Naive B cell (primary cell): ENCODE measurements around the gene MSLN. TPM values are rescaled to one million over a fixed set of nuclear protein-coding genes. Genes with fewer than 3 reads are reported as not detected.

Source experiments
- ATAC-seq, 2 donors: fragments of 150-1000 bp; cut with Tn5 transposase; 2 replicates each; pipeline ENCODE4 v1.10.0; 2021; ENCODE audit warnings: low read depth in 2 of 2, mild to moderate bottlenecking in 2 of 2, moderate library complexity in 2 of 2
- DNase-seq: peaks from one replicate; pipeline ENCODE4 v3.0.0; 2022
- H3K27ac Mint-ChIP-seq, 6 donors: one replicate each; pipeline ENCODE4 v1.8.0; 2020 to 2022; ENCODE audit warnings: mild to moderate bottlenecking in 6 of 6, mixed read lengths in 6 of 6, moderate library complexity in 5 of 6, inconsistent platforms in 2 of 6
- H3K27me3 Mint-ChIP-seq, 3 donors: one replicate each; pipeline ENCODE4 v1.8.0; 2021 to 2022; ENCODE audit warnings: mixed read lengths in 3 of 3, mild to moderate bottlenecking in 1 of 3
- H3K36me3 Mint-ChIP-seq, 2 donors: one replicate each; pipeline ENCODE4 v1.8.0; 2020 to 2022; ENCODE audit warnings: mixed read lengths in 2 of 2, inconsistent platforms in 1 of 2, mild to moderate bottlenecking in 1 of 2
- H3K4me1 Mint-ChIP-seq, 3 donors: one replicate each; pipeline ENCODE4 v1.8.0; 2020 to 2022; ENCODE audit warnings: mixed read lengths in 3 of 3, inconsistent platforms in 1 of 3, mild to moderate bottlenecking in 1 of 3, moderate library complexity in 1 of 3
- H3K4me3 Mint-ChIP-seq, 8 donors: one replicate each; pipeline ENCODE4 v1.8.0; 2020 to 2022; ENCODE audit warnings: mild to moderate bottlenecking in 8 of 8, mixed read lengths in 8 of 8, moderate library complexity in 8 of 8, inconsistent platforms in 2 of 8
- H3K9me3 Mint-ChIP-seq, 7 donors: one replicate each; pipeline ENCODE4 v1.8.0; 2020 to 2022; ENCODE audit warnings: mixed read lengths in 7 of 7, mild to moderate bottlenecking in 5 of 7, inconsistent platforms in 2 of 7, moderate library complexity in 1 of 7
- polyA plus RNA-seq, 6 donors: library from polyadenylated mRNA; unstranded; fragments of 300-500 nt; fragmentation: Illumina TruSeq; gene quantifications; one replicate each; pipeline ENCODE4 v1.2.3, GENCODE V29; 2021; ENCODE audit warnings: low read depth in 6 of 6

The MSLN gene
- polyA plus RNA-seq, 6 donors from 2014 or later, result not detected

GRCh38 chr16:763369-764183 is 3.0 kb downstream of the MSLN start:
- Mint-ChIP-seq H3K27ac (no peak overlapping the region), H3K4me3 (no peak overlapping the region), H3K9me3 (no peaks in the 10 kb centered on the region), H3K4me1 (no peaks in the 10 kb centered on the region), H3K27me3 (peaks cover 0 to 13% (median 0%) of the 10 kb centered on the region in 3 donors), H3K36me3 (no peaks in the 10 kb centered on the region)
- ATAC-seq, result no peak
- DNase-seq, result no peak

- H3K27ac Mint-ChIP-seq, result no peak overlapping the region
- H3K36me3 Mint-ChIP-seq, result no peaks in the 10 kb centered on the region
- no peak for ATAC-seq
- no peak overlapping the region for H3K4me3 Mint-ChIP-seq
- no peak for DNase-seq
- H3K4me1 Mint-ChIP-seq, result no peaks in the 10 kb centered on the region
- H3K27me3 Mint-ChIP-seq, result peaks cover 0 to 13% (median 0%) of the 10 kb centered on the region in 3 donors
- H3K9me3 Mint-ChIP-seq, result no peaks in the 10 kb centered on the region
Observed at GRCh38 chr16:764184-764750, 3.7 kb downstream of the MSLN start.

GRCh38 chr16:764848-765487 is 4.4 kb downstream of the MSLN start:
- Mint-ChIP-seq H3K27me3 (peaks cover 0 to 13% (median 0%) of the 10 kb centered on the region in 3 donors), H3K27ac (no peak overlapping the region), H3K4me1 (no peaks in the 10 kb centered on the region), H3K9me3 (no peaks in the 10 kb centered on the region), H3K4me3 (no peak overlapping the region), H3K36me3 (no peaks in the 10 kb centered on the region)
- no peak for ATAC-seq
- DNase-seq, result no peak

- H3K4me3 Mint-ChIP-seq, result no peak overlapping the region
Observed at GRCh38 chr16:765488-765865, 4.9 kb downstream of the MSLN start.

GRCh38 chr16:766008-766819 is 5.7 kb downstream of the MSLN start:
- Mint-ChIP-seq H3K27me3 (peaks cover 0 to 13% (median 0%) of the 10 kb centered on the region in 3 donors), H3K36me3 (no peaks in the 10 kb centered on the region), H3K27ac (no peak overlapping the region), H3K4me1 (no peaks in the 10 kb centered on the region), H3K9me3 (no peaks in the 10 kb centered on the region), H3K4me3 (no peak overlapping the region)
- DNase-seq (no peak), ATAC-seq (no peak)

More at GRCh38 chr16:765488-765865, 4.9 kb downstream of the MSLN start:
- no peak overlapping the region for H3K27ac Mint-ChIP-seq
- H3K4me1 Mint-ChIP-seq, result no peaks in the 10 kb centered on the region
- no peaks in the 10 kb centered on the region for H3K36me3 Mint-ChIP-seq
- no peaks in the 10 kb centered on the region for H3K9me3 Mint-ChIP-seq
- no peak for DNase-seq
- no peak for ATAC-seq
- H3K27me3 Mint-ChIP-seq, result peaks cover 0 to 13% (median 0%) of the 10 kb centered on the region in 3 donors

GRCh38 chr16:766820-767640 is 6.5 kb downstream of the MSLN start:
- H3K4me3 Mint-ChIP-seq, result no peak overlapping the region
- no peak for ATAC-seq
- no peak for DNase-seq
- H3K27ac Mint-ChIP-seq, result no peak overlapping the region
- H3K4me1 Mint-ChIP-seq, result no peaks in the 10 kb centered on the region
- H3K36me3 Mint-ChIP-seq, result no peaks in the 10 kb centered on the region
- peaks cover 0 to 13% (median 0%) of the 10 kb centered on the region in 3 donors for H3K27me3 Mint-ChIP-seq
- H3K9me3 Mint-ChIP-seq, result no peaks in the 10 kb centered on the region

- no peaks in the 10 kb centered on the region for H3K4me1 Mint-ChIP-seq
- H3K4me3 Mint-ChIP-seq, result no peak overlapping the region
- ATAC-seq, result no peak
- peaks cover 0 to 10% (median 0%) of the 10 kb centered on the region in 3 donors for H3K27me3 Mint-ChIP-seq
- no peaks in the 10 kb centered on the region for H3K36me3 Mint-ChIP-seq
- no peaks in the 10 kb centered on the region for H3K9me3 Mint-ChIP-seq
- DNase-seq, result no peak
- H3K27ac Mint-ChIP-seq, result no peak overlapping the region
Observed at GRCh38 chr16:767743-768235, 7.3 kb downstream of the MSLN start.

GRCh38 chr16:768428-768827 is 7.9 kb downstream of the MSLN start:
- Mint-ChIP-seq H3K4me1 (no peaks in the 10 kb centered on the region), H3K4me3 (no peak overlapping the region), H3K27ac (no peak overlapping the region), H3K36me3 (no peaks in the 10 kb centered on the region), H3K9me3 (no peaks in the 10 kb centered on the region), H3K27me3 (peaks cover 0 to 5% (median 0%) of the 10 kb centered on the region in 3 donors)
- no peak for DNase-seq
- no peak for ATAC-seq

GRCh38 chr16:769184-769784 is 8.8 kb downstream of the MSLN start:
- DNase-seq (no peak), ATAC-seq (no peak)
- Mint-ChIP-seq H3K4me1 (no peaks in the 10 kb centered on the region), H3K27me3 (peaks cover 0 to under 1% (median 0%) of the 10 kb centered on the region in 3 donors), H3K4me3 (no peak overlapping the region), H3K27ac (no peak overlapping the region), H3K36me3 (no peaks in the 10 kb centered on the region), H3K9me3 (no peaks in the 10 kb centered on the region)

- ATAC-seq (no peak), DNase-seq (no peak)
- no peaks in the 10 kb centered on the region for H3K4me1 Mint-ChIP-seq
- no peak overlapping the region for H3K27ac Mint-ChIP-seq
- no peaks in the 10 kb centered on the region for H3K27me3 Mint-ChIP-seq
- H3K36me3 Mint-ChIP-seq, result no peaks in the 10 kb centered on the region
- no peaks in the 10 kb centered on the region for H3K9me3 Mint-ChIP-seq
- H3K4me3 Mint-ChIP-seq, result no peak overlapping the region
Observed at GRCh38 chr16:769934-770333, 9.4 kb downstream of the MSLN start.

GRCh38 chr16:770411-770810 is 9.9 kb downstream of the MSLN start:
- ATAC-seq (no peak), DNase-seq (no peak)
- Mint-ChIP-seq H3K4me3 (no peak overlapping the region), H3K27ac (no peak overlapping the region), H3K36me3 (no peaks in the 10 kb centered on the region), H3K9me3 (no peaks in the 10 kb centered on the region), H3K27me3 (no peaks in the 10 kb centered on the region), H3K4me1 (no peaks in the 10 kb centered on the region)

GRCh38 chr16:772959-773358 is 12.4 kb downstream of the MSLN start:
- no peak for ATAC-seq

More at GRCh38 chr16:772959-773358, 12.4 kb downstream of the MSLN start:
- no peak for DNase-seq
- no peak overlapping the region for H3K27ac Mint-ChIP-seq
- H3K27me3 Mint-ChIP-seq, result peaks cover 0 to 5% (median 0%) of the 10 kb centered on the region in 3 donors
- H3K4me3 Mint-ChIP-seq, result no peak overlapping the region
- H3K9me3 Mint-ChIP-seq, result no peaks in the 10 kb centered on the region
- no peaks in the 10 kb centered on the region for H3K36me3 Mint-ChIP-seq
- peaks cover 0 to 3% (median 0%) of the 10 kb centered on the region in 3 donors for H3K4me1 Mint-ChIP-seq
